ENCODE results near the gene NUP214. TPM values are rescaled to one million over a fixed set of nuclear protein-coding genes. Genes with fewer than 3 reads are reported as not detected.

Gene NUP214
- total and polyA plus RNA-seq, 2 of the 8 experiments (the other 6 are each of a cell fraction or from before 2014, with no cell fraction given) = 28.6 to 50.2 TPM

DNA sequence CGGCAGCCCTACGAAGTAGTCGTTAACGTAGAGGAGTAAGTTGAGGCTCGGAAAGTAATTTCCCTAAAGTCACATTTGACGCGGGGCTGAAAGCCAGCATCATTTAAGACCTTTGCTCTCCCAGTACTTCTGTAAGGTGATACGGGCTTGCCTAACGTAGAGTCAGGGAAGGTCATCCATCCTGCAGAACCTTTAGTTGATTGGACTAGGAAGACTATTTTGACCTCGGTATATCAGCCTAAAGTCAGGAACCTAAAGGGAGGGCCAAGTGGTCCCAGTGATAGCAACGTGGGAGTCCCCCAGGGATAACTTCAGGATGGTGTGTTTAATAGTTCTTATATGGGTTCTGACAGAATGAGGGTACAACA, 657 bp downstream of the NUP214 start:
- Histone ChIP-seq H3K23me2 (ENCODE audit: low read depth, low read length) (peaks cover 7% of the 10 kb centered on the region; the same call in 1 of the 2 replicates), H3K4ac (replicated peaks; ENCODE audit: insufficient read length, low read depth, low read length) (no peak overlapping the region), H3K56ac (replicated peaks; ENCODE audit: insufficient read length, low read depth, low read length) (no peak overlapping the region), H2BK12ac (ENCODE audit: low read depth, low read length) (no peak overlapping the region), H4K8ac (ENCODE audit: extremely low read depth, insufficient read depth, low read length) (peak overlapping the region; percentile 98; the same call in 1 of the 2 replicates), H3K79me1 (ENCODE audit: low read depth, low read length) (peaks cover 6% of the 10 kb centered on the region), H3K79me2 (ENCODE audit: control insufficient read depth in 1 of 2, insufficient read depth in 2 of 2, low read length in 2 of 2) (peaks cover 0 to 16% of the 10 kb centered on the region in 2 experiments; a peak in 2 of 4 replicates), H3K4me1 (replicated peaks in 1 of 4; ENCODE audit: control insufficient read depth in 3 of 4, insufficient read depth in 4 of 4, low read length in 3 of 4) (peaks cover 0 to 3% (median 0%) of the 10 kb centered on the region in 4 experiments; a peak in 1 of 7 replicates), H3K14ac (ENCODE audit: insufficient read length) (no peak overlapping the region), H2BK15ac (ENCODE audit: low read length) (no peak overlapping the region), H2AFZ (ENCODE audit: low read length) (0 out of 2 replicates have a peak overlapping the region, but pooled peaks have one; percentile 30), H2BK20ac (ENCODE audit: low read length) (no peak overlapping the region), H3K27me3 (replicated peaks in 1 of 4; ENCODE audit: control insufficient read depth in 3 of 4, extremely low read depth in 1 of 4, insufficient read depth in 3 of 4, low read length in 3 of 4) (no peaks in the 10 kb centered on the region), H3K9ac (replicated peaks in 1 of 4; ENCODE audit: extremely low read depth in 1 of 4, low read depth in 3 of 4, low read length in 3 of 4) (peak overlapping the region; percentile 84 to 95 (median 90)), H3K4me2 (ENCODE audit: insufficient read depth in 1 of 2, low read depth in 2 of 2, low read length in 2 of 2) (peak overlapping the region; percentile 73 to 98), H3K23ac (ENCODE audit: insufficient read length) (no peak overlapping the region), H3K18ac (ENCODE audit: extremely low read depth, low read length) (no peak overlapping the region), H4K5ac (ENCODE audit: insufficient read length, low read depth, low read length) (peak overlapping the region; percentile 21), H3K4me3 (ENCODE audit: extremely low read depth in 1 of 4, insufficient read depth in 2 of 4, low read depth in 3 of 4, low read length in 4 of 4) (peak overlapping the region; percentile 93 to 99 (median 96)), H2BK5ac (ENCODE audit: low read depth, low read length) (peak overlapping the region; percentile 63; the same call in 1 of the 2 replicates), H3K27ac (ENCODE audit: low read depth, low read length) (peak overlapping the region; percentile 90; the same call in 1 of the 2 replicates), H4K20me1 (replicated peaks in 1 of 2; ENCODE audit: control insufficient read depth in 1 of 2, insufficient read depth in 2 of 2, low read length in 2 of 2) (peaks cover 0 to 8% of the 10 kb centered on the region in 2 experiments), H2BK120ac (replicated peaks; ENCODE audit: low read depth, low read length) (no peak overlapping the region), H3K36me3 (ENCODE audit: control insufficient read depth in 2 of 4, insufficient read depth in 4 of 4, low read length in 3 of 4) (peaks cover 14 to 43% (median 34%) of the 10 kb centered on the region in 4 experiments; a peak in 7 of 8 replicates), H3K9me3 (ENCODE audit: insufficient read depth in 2 of 2, low read depth in 1 of 2, low read length in 1 of 2) (no peaks in the 10 kb centered on the region), H2AK5ac (ENCODE audit: low read depth, low read length) (no peak overlapping the region), H4K91ac (replicated peaks; ENCODE audit: insufficient read length, low read length) (no peak overlapping the region)
- DNase-seq (ENCODE audit: low read depth in 1 of 2, low spot score in 2 of 2) (no peak), FAIRE-seq (no peak)
- WGBS, 2 experiments (ENCODE audit: extremely low coverage in 1 of 2, insufficient coverage in 1 of 2, insufficient read length in 1 of 2, insufficient replicate concordance in 2 of 2, low coverage in 1 of 2, low lambda C conversion rate in 2 of 2, missing lambda C conversion rate in 1 of 2) = 7% methylated on average over 11 of the region's 11 CpGs; no CpG with 5 or more reads in 1 of the 2 experiments
- CTCF ChIA-PET (ENCODE audit: partially characterized antibody) = interaction anchor here (1.1 to 1.4 kb wide), 2 partner anchors 8 to 55 kb away, joined by 3 to 4 read pairs; no protein-coding TSS in a partner anchor
- POLR2A ChIA-PET (ENCODE audit: partially characterized antibody) = interaction anchor here (1.0 to 32.4 kb wide), 9 partner anchors 9 to 201 kb away, joined by 4 to 751 read pairs (median 7); partner anchors contain the start of gene AIF1L
- TF ChIP-seq CBX5 (IDR thresholded peaks at IDR 0.05; ENCODE audit: low read depth, low read length) (no peak), CEBPB (IDR thresholded peaks at IDR 0.05; ENCODE audit: low read depth, low read length) (no peak), TEAD4 (IDR thresholded peaks at IDR 0.05; ENCODE audit: low read depth, low read length) (no peak), BCL11A (IDR thresholded peaks at IDR 0.05; ENCODE audit: low read depth in 2 of 2, low read length in 2 of 2) (no peak), RAD21 (IDR thresholded peaks at IDR 0.05 in 1 of 2, conservative IDR thresholded peaks at IDR 0.05 in 1 of 2; ENCODE audit: low read depth in 2 of 2, low read length in 2 of 2) (no peak), SIX5 (IDR thresholded peaks at IDR 0.05; ENCODE audit: low read depth, low read length) (no peak), YY1 (IDR thresholded peaks at IDR 0.05; ENCODE audit: low read depth, low read length) (no peak), TBP (IDR thresholded peaks at IDR 0.05; ENCODE audit: low read depth, low read length) (no peak), GABPA (IDR thresholded peaks at IDR 0.05; ENCODE audit: borderline replicate concordance, insufficient read depth, low read length) (no peak), SP2 (IDR thresholded peaks at IDR 0.05; ENCODE audit: low read length) (no peak)
- TF ChIP-seq, protein P1, sequence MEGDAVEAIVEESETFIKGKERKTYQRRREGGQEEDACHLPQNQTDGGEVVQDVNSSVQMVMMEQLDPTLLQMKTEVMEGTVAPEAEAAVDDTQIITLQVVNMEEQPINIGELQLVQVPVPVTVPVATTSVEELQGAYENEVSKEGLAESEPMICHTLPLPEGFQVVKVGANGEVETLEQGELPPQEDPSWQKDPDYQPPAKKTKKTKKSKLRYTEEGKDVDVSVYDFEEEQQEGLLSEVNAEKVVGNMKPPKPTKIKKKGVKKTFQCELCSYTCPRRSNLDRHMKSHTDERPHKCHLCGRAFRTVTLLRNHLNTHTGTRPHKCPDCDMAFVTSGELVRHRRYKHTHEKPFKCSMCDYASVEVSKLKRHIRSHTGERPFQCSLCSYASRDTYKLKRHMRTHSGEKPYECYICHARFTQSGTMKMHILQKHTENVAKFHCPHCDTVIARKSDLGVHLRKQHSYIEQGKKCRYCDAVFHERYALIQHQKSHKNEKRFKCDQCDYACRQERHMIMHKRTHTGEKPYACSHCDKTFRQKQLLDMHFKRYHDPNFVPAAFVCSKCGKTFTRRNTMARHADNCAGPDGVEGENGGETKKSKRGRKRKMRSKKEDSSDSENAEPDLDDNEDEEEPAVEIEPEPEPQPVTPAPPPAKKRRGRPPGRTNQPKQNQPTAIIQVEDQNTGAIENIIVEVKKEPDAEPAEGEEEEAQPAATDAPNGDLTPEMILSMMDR (IDR thresholded peaks at IDR 0.05; ENCODE audit: control extremely low read depth in 1 of 3, insufficient read depth in 1 of 3, low read depth in 1 of 3, low read length in 3 of 3) = no peak

Measured in H1 (cell line).